Retinal pigment epithelial cell (primary cell): ENCODE results near the gene MRFAP1.
"Not testable (repeated sequence)": the region's sequence is repeated elsewhere in the genome, so short reads cannot be mapped to it uniquely, and the experiment has no call there.

ENCODE experiments used
- DNase-seq: peaks from one replicate; pipeline ENCODE4 v3.0.0-alpha.2; 2010; ENCODE audit warnings: low read depth
- H3K4me3 ChIP-seq: 2 replicates; pipeline ENCODE4 v1.5.1; 2011; ENCODE audit warnings: mild to moderate bottlenecking, low read length, control low read depth, moderate library complexity
- CTCF ChIP-seq: conservative IDR thresholded peaks from 2 replicates; pipeline ENCODE4 v1.5.1; 2011; ENCODE audit warnings: low read depth, low read length, control low read depth, inconsistent platforms

Gene MRFAP1

GRCh38 chr4:6647582-6648230, 7.2 kb downstream of the MRFAP1 start:
- no peak for TF ChIP-seq CTCF
- DNase-seq, result no peak
- H3K4me3 ChIP-seq, result no peak overlapping the region

GRCh38 chr4:6649216-6649615, 8.7 kb downstream of the MRFAP1 start:
- no peak for TF ChIP-seq CTCF
- H3K4me3 ChIP-seq, result no peak overlapping the region
- no peak for DNase-seq

GRCh38 chr4:6654211-6654610, 13.7 kb downstream of the MRFAP1 start:
- DNase-seq, result not testable (repeated sequence)

GRCh38 chr4:6655291-6655690, 14.8 kb downstream of the MRFAP1 start:
- DNase-seq, H3K4me3 ChIP-seq: not testable (repeated sequence)

More at GRCh38 chr4:6654211-6654610, 13.7 kb downstream of the MRFAP1 start:
- not testable (repeated sequence) for H3K4me3 ChIP-seq

GRCh38 chr4:6655924-6656323, 15.4 kb downstream of the MRFAP1 start:
- TF ChIP-seq CTCF, result no peak
- H3K4me3 ChIP-seq, result no peak overlapping the region
- no peak for DNase-seq

GRCh38 chr4:6657242-6658208, 17.0 kb downstream of the MRFAP1 start:
- no peak for TF ChIP-seq CTCF
- no peak overlapping the region for H3K4me3 ChIP-seq
- DNase-seq, result no peak

- TF ChIP-seq CTCF, result no peak
- no peak overlapping the region for H3K4me3 ChIP-seq
- no peak for DNase-seq
Measured at GRCh38 chr4:6658209-6658595, 17.7 kb downstream of the MRFAP1 start.

GRCh38 chr4:6658597-6659075, 18.2 kb downstream of the MRFAP1 start:
- no peak for DNase-seq
- TF ChIP-seq CTCF, result no peak
- H3K4me3 ChIP-seq, result peak overlapping the region; percentile 28
